ENCODE measurements around the gene TRAF2.
A peak's percentile ranks its signal among the peaks of the same experiment; 100 is the strongest.

The TRAF2 gene

DNA sequence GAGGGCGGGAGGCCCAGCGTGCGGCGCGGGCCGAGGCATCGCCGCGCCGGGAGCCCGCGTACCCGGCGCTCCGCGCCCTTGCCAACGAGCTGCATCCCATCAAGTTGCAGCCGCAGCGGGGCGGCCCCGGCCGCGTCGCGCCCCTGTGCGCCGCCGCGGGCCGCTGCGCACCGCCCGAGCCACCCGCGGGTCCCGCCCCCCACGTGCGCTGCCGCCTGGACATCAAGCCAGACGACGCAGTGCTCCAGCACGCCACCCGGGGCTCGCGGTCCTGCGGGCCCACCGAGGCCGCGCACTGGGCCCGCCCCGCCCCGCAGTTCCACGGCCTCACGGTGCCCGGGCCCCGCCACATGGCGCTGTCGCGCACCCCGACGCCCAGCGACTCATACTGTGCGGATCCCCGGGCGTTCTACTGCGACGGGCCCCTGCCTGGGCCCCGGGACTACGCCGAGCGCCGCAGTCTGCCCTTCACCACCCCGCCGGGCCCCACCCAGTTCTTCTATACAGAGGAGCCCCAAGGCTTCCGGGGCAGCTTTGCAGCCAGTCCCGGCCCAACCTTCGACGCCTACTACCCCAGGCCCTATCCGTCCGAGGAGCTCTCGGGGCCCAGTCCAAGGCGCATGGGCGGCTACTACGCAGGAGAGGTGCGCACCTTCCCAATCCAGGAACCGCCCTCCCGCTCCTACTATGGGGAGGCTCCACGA lies 41.4 kb upstream of the TRAF2 start:
- H3K27ac Mint-ChIP-seq = peak overlapping the region in 1 of 2 donors; percentile 87
- peak overlapping the region in 1 of 2 donors; percentile 35 for H3K4me3 Mint-ChIP-seq
- ATAC-seq = no peak
- H3K4me1 Mint-ChIP-seq = peaks cover 54% of the 10 kb centered on the region
- H3K27me3 Mint-ChIP-seq = peaks cover 43% of the 10 kb centered on the region
- peak in 1 of 2 donors; percentile 39 for DNase-seq
- no peaks in the 10 kb centered on the region for H3K9me3 Mint-ChIP-seq

DNA sequence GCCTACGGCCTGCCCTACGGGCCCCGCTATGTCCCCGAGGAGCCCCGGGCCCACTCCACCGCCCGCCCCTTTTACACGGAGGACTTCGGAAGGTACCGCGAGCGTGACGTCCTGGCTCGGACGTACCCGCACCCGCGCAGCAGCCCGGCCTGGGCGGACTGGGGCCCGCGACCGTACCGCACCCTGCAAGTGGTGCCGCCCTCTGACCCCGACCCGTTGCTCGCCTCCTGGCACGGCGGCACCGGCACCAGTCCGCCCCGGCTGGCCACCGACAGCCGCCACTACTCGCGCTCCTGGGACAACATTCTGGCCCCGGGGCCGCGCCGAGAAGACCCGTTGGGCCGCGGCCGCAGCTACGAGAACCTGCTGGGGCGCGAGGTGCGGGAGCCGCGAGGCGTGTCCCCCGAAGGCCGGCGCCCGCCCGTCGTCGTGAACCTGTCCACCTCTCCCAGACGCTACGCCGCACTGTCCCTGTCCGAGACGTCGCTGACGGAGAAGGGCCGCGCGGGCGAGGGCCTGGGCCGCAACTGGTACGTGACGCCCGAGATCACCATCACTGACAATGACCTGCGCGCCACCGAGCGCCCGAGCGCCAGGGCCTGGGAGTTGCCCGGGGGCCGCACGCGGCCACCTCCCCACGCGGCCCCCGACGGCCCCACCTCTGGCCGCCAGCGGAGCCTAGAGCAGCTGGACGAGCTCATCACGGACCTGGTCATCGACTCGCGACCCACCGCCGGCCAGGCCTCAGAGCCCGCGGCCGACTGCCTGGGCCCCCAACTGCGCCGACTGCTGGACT lies 40.7 kb upstream of the TRAF2 start:
- H3K27ac Mint-ChIP-seq = no peak overlapping the region
- no peak for ATAC-seq
- H3K4me3 Mint-ChIP-seq = no peak overlapping the region
- peaks cover 43% of the 10 kb centered on the region for H3K27me3 Mint-ChIP-seq
- peak in 1 of 2 donors; percentile 23 for DNase-seq
- H3K9me3 Mint-ChIP-seq = no peaks in the 10 kb centered on the region
- H3K4me1 Mint-ChIP-seq = peaks cover 60% of the 10 kb centered on the region

DNA sequence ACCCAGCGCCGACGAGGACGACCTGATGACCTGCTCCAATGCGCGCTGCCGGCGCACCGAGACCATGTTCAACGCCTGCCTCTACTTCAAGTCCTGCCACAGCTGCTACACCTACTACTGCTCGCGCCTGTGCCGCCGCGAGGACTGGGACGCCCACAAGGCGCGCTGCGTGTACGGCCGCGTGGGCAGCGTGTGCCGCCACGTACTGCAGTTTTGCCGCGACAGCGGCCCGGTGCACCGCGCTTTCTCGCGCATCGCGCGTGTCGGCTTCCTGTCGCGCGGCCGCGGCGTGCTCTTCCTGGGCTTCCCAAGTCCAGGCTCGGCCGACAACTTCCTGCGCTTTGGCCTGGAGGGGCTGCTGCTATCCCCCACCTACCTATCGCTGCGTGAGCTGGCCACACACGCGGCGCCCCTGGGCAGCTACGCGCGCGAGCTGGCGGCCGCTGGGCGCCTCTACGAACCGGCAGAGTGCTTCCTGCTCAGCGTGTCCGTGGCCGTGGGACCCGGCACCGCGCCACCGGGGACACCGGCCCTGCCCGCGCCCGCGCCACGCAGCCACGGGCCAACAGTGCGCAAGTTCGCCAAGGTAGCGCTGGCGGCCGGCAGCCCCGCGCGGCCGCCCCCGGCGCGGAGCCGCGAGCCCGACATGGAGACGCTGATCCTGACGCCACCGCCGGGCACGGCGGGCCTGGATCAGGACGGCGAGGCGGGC lies 39.8 kb upstream of the TRAF2 start:
- H3K27me3 Mint-ChIP-seq = peaks cover 43% of the 10 kb centered on the region
- peaks cover 60% of the 10 kb centered on the region for H3K4me1 Mint-ChIP-seq
- H3K9me3 Mint-ChIP-seq = no peaks in the 10 kb centered on the region
- peak overlapping the region; percentile 6 to 99 for H3K4me3 Mint-ChIP-seq
- DNase-seq (peak in 1 of 2 donors; percentile 14), ATAC-seq (no peak)
- peak overlapping the region in 1 of 2 donors; percentile 86 for H3K27ac Mint-ChIP-seq

DNA sequence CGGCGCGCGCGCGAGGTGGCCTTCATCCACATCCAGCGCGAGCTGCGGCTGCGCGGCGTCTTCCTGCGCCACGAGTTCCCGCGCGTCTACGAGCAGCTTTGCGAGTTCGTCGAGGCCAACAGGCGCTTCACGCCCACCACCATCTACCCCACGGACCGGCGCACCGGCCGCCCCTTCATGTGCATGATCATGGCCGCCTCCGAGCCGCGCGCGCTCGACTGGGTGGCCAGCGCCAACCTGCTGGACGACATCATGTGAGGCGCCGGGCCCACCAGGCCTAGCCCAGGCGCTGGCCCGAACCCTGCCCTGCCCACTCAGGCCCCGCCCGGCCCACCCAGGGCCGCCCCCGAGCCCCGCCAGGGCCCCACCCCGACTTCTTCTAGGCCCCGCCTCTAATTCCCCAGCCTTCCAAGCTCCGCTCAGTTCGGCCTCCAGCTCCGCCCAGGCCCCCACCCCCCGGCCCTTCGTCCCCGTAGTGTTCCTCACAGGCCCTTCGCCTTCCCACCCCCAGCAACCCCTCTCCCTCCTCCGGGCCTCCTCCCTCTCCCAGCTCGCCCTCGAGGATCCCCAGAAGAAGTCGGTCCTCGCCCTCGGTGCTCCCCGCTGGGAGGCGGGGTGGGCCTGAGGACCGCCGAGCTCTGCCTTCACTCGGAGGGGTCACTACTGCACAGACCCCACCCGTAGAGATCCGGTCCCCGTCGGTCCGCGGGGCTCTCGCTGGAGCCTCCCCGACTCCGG lies 39.1 kb upstream of the TRAF2 start:
- H3K27me3 Mint-ChIP-seq = peaks cover 43% of the 10 kb centered on the region
- no peaks in the 10 kb centered on the region for H3K9me3 Mint-ChIP-seq
- peak in 1 of 2 donors; percentile 39 for DNase-seq
- peaks cover 53% of the 10 kb centered on the region for H3K4me1 Mint-ChIP-seq
- H3K4me3 Mint-ChIP-seq = peak overlapping the region; percentile 99
- no peak for ATAC-seq
- peak overlapping the region in 1 of 2 donors; percentile 96 for H3K27ac Mint-ChIP-seq

DNA sequence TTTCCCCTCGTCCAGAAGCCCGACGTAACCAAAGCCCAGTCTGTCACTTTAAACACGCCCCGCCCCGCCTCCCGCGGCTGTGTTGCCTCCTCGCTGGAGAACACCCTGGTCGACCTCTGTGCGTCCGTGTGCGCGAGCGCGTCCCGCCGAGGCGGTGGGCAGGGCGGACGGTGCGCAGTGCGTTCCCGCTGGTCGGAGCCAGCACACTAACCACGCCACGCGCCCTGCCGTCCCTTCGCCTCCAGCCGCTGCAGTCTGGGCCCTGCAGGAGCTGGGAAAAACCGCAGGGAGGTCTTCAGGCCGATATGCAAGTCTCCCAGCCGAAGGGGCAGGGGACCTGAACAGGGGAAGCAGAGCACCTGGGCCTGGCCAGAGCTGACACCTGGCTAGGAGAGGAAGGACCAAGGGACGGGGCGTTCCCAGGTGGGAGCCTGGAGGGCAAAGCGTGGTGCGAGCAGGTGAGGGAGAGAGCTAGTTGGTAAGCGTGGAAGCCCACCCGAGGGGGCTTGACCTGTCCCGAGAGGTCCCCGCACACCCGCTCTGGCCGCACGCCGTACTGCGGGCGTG lies 38.4 kb upstream of the TRAF2 start:
- ATAC-seq = peak; percentile 60
- Mint-ChIP-seq H3K27ac (peak overlapping the region; percentile 69 to 96), H3K27me3 (peaks cover 43% of the 10 kb centered on the region), H3K4me1 (peaks cover 50% of the 10 kb centered on the region), H3K9me3 (no peaks in the 10 kb centered on the region), H3K4me3 (peak overlapping the region; percentile 99)
- DNase-seq = peak; percentile 87 to 89

DNA sequence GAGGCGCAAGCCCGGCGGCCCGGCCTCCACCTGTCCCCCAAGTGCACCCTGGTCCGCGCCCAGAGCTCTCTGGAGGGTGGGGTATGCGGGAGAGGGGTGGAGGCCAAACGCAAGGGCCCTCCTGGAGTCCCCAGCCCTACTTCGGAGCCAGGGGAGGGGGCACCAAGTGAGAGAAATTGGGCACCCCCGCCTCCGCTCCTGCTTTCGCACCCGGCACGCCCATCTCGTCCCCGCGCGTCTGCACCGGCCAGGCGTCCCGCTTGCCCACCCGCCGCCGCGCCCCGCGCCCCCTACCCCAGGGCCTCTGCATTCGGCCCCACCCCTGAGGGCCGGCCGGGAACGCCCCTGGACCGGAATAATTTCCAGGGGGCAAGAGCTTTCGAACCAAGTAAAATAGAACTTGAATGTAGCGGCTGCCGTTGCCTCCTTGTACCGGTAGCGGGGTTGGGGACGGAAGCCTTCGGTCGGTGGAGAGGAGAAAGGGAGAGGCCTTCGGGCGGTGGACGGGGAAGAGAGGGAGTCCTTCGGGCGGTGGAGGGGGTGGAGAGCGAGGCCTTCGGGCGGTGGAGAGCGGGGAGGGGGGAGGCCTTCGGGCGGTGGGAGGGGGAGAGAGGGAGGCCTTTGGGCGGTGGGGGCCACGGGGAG lies 37.8 kb upstream of the TRAF2 start:
- peak overlapping the region; percentile 99 for H3K4me3 Mint-ChIP-seq

DNA sequence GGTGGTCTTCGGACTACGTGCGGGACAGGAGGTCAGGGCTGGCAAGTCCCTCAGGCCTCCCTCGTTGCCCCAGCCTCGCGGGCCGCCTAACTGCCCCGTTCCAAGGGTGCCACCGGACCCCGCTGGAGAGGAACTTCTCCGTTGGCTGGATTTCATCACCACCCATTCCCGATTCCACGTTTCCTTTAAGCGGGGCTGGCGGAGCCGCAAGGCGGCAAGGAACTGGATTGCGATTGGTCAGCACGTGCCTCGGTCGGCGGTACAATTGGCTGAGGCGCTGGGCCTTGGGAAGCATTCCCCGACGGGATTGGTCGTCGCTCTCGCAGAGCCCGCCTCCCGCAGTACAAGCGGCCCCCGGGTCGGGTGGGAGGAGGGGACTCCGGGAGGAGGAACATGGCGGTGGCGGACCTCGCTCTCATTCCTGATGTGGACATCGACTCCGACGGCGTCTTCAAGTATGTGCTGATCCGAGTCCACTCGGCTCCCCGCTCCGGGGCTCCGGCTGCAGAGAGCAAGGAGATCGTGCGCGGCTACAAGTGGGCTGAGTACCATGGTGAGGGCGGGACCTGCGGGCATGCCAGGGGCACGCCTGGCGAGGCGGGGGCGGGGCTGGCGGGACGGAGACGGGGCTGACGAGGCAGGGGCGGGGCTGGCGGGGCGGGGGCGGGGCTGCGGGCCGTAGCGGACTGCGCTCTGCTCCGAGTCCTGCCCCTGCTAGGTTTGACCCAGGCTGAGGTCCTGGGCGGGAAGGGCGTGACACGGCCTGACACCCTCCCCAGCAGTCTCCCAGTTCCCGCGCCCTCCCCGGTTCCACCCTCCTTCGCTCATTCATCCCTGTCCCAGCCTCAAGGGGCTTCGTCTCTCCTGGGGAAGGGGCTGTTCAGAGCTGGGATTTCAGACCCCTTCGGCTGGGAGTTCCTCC lies 37.0 kb upstream of the TRAF2 start, which contains the start of gene PHPT1:
PHPT1 (plus strand) TSS at position 372 of the 922 bp plus-strand sequence; CDS start at position 394, 22 bp downstream.
- DNase-seq (peak; percentile 98), ATAC-seq (peak; percentile 87)
- Mint-ChIP-seq H3K27ac (peak within 1 kb of the TSS; percentile 91 to 95), H3K9me3 (no peaks in the 10 kb centered on the region), H3K4me1 (peaks cover 39% of the 10 kb centered on the region), H3K27me3 (peaks cover 33% of the 10 kb centered on the region), H3K4me3 (peak within 1 kb of the TSS; percentile 99)

More for the DNA sequence above, 37.8 kb upstream of the TRAF2 start:
- ATAC-seq = peak; percentile 26
- H3K27me3 Mint-ChIP-seq = peaks cover 41% of the 10 kb centered on the region
- H3K4me1 Mint-ChIP-seq = peaks cover 45% of the 10 kb centered on the region
- DNase-seq = peak; percentile 56 to 63
- no peaks in the 10 kb centered on the region for H3K9me3 Mint-ChIP-seq
- H3K27ac Mint-ChIP-seq = peak overlapping the region; percentile 83 to 91

DNA sequence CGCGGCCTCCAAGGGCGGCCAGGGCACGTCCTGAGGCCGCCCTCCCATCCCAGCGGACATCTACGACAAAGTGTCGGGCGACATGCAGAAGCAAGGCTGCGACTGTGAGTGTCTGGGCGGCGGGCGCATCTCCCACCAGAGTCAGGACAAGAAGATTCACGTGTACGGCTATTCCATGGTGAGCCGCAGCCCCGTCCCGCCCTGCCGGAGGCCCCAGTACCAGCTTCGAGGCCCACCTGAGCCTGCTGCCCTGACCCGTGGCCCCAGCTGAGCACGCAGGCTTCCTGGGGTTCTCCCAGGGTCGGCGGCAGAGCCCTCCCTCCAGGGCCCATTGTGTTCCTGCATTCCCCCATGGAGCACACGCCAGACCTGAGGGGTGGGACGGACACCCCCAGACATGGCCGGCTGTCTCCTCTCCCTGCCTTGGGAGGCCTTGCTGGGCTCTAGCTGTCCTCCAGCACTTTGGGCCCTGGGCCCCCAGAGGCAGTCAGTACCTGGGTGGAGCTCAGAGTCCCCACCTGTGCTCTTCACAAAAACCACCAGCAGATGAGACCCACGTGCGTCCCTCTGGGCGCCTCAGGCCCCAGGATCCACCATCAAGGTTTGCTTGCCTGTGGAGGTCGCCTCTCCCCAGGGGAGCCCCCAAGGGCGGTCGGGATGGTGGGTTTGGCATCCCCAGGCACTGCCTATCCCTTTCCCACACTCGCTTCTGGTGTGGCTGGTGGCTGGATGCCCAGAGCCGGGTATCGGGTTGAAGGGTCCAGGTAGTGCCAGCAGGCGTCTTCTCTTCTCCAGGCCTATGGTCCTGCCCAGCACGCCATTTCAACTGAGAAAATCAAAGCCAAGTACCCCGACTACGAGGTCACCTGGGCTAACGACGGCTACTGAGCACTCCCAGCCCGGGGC lies 36.1 kb upstream of the TRAF2 start:
- DNase-seq (peak in 1 of 2 donors; percentile 24), ATAC-seq (no peak)
- peak overlapping the region in 1 of 2 donors; percentile 88 for H3K27ac Mint-ChIP-seq
- H3K4me3 Mint-ChIP-seq = peak overlapping the region; percentile 95 to 99
- H3K27me3 Mint-ChIP-seq = peaks cover 30% of the 10 kb centered on the region
- no peaks in the 10 kb centered on the region for H3K9me3 Mint-ChIP-seq
- H3K4me1 Mint-ChIP-seq = peaks cover 39% of the 10 kb centered on the region

DNA sequence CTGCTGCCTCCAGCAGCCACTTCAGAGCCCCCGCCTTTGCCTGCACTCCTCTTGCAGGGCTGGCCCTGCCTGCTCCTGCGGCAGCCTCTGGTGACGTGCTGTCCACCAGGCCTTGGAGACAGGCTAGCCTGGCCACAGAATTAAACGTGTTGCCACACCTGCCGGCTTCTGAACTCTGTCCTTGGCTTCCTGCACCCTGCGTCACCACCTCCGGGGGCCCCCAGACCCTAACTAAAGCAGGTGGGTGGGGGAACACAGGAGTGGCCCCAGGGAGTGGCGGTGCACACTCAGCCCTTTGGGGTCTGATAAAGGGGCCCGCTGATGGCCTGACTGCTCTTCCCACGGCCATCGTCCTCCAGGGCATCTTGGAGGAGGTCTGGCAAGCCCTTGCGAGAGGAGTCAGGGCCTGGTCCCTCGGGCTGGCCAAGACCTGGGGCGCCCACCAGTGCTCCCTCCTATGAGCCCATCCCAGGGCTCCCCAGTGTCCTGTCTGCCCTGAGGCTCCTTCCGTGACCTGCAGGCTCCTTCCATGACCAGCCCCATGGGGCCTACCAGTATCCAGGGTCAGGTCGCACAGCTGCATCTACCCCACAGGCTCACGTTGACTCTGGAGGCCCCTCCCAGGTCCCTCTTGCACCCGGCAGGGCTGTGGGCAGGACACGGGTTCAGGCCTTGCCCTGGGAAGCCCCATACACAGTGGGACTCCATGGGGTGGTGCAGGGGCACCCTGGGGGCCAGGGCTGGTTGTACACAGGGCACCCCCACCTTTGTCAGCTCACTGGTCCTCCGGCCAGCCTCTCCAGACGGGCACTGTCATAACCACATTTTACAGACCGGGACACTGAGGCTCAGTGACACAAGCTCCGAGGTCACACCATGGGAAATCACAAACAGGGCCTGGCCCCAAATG lies 35.2 kb upstream of the TRAF2 start:
- Mint-ChIP-seq H3K4me3 (peak overlapping the region; percentile 62 to 95), H3K27ac (no peak overlapping the region), H3K27me3 (peaks cover 21% of the 10 kb centered on the region), H3K4me1 (peaks cover 38% of the 10 kb centered on the region), H3K9me3 (no peaks in the 10 kb centered on the region)
- ATAC-seq = no peak
- peak in 1 of 2 donors; percentile 22 for DNase-seq

DNA sequence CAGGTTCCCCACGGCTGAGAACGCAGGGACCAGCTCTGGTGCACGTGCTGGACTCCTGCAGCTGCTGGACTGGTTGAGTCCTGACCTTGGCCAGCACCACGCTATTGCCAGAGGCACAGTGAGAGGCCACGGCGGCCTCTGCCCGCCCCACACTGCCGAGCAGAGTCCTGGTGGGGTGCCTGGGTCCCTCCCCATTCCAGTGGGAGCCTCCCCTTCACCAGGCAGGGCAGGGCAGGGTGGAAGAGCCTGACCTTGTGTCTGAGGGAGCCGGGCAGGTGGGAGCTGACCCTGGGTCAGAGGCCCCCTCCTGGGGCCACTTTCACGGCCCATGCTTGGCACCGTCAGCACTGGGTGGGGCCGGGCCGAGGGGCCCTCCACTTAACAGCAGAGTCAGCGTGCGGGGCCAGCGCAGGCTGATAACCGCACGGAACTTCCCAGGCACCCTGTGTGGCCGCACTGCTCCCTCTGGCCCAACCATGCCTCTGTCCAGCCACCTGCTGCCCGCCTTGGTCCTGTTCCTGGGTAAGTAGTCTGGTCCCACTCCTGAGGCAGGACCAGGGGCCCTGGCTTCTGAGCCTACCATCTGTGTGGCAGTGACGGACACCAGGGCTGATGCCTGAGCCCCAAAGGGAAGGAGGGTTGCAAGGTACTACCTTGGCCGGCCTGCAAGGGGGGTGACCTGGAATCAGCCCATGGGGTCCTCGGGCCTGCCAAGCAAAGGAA lies 34.2 kb upstream of the TRAF2 start, which contains the start of gene MAMDC4:
MAMDC4 (plus strand) TSS at position 406 of the 723 bp plus-strand sequence; CDS start at position 477, 71 bp downstream.
- Mint-ChIP-seq H3K27me3 (peaks cover 11% of the 10 kb centered on the region), H3K9me3 (no peaks in the 10 kb centered on the region), H3K4me1 (peaks cover 31% of the 10 kb centered on the region), H3K4me3 (no peak within 1 kb of the TSS), H3K27ac (no peak within 1 kb of the TSS)
- no peak for DNase-seq
- no peak for ATAC-seq
